Mesothelial cell of epicardium (in vitro differentiated cells): ENCODE data around the gene WNT7B. TPM values are rescaled to one million over a fixed set of nuclear protein-coding genes. Genes with fewer than 3 reads are reported as not detected.

Experiments used
- DNase-seq, 2 experiments: peaks; one replicate each; pipeline ENCODE4 v3.0.0; 2021; ENCODE audit warnings: low spot score in 2 of 2; ENCODE audit not compliant: unreplicated experiment in 2 of 2
- H3K27ac Mint-ChIP-seq: 2 replicates; pipeline ENCODE4 v1.8.0; 2021; ENCODE audit warnings: mixed read lengths
- H3K27me3 Mint-ChIP-seq: 2 replicates; pipeline ENCODE4 v1.8.0; 2021; ENCODE audit warnings: low read depth, mixed read lengths
- H3K36me3 Mint-ChIP-seq: 2 replicates; pipeline ENCODE4 v1.8.0; 2021; ENCODE audit warnings: mixed read lengths
- H3K4me1 Mint-ChIP-seq: 2 replicates; pipeline ENCODE4 v1.8.0; 2021; ENCODE audit warnings: mixed read lengths
- H3K4me3 Mint-ChIP-seq: 2 replicates; pipeline ENCODE4 v1.8.0; 2021; ENCODE audit warnings: mild to moderate bottlenecking, moderate library complexity, mixed read lengths
- H3K9me3 Mint-ChIP-seq: 2 replicates; pipeline ENCODE4 v1.8.0; 2021; ENCODE audit warnings: mixed read lengths
- CTCF ChIP-seq: fragments of 200-600 bp; sonication (generic); IDR thresholded peaks from one replicate; pipeline ENCODE4 v1.5.0; 2021; ENCODE audit warnings: antibody characterized with exemption; ENCODE audit not compliant: unreplicated experiment
- total RNA-seq: library from RNA; stranded (reverse); gene quantifications from 3 replicates; pipeline ENCODE4 v1.2.1, GENCODE V29; 2021

Gene WNT7B
- total RNA-seq, 1 donor from 2014 or later = 12.0 TPM

- H3K27ac Mint-ChIP-seq = no peak overlapping the region
- H3K36me3 Mint-ChIP-seq = no peaks in the 10 kb centered on the region
- H3K4me3 Mint-ChIP-seq = no peak overlapping the region
- DNase-seq = no peak
- no peaks in the 10 kb centered on the region for H3K27me3 Mint-ChIP-seq
- no peaks in the 10 kb centered on the region for H3K4me1 Mint-ChIP-seq
- peaks cover 3% of the 10 kb centered on the region for H3K9me3 Mint-ChIP-seq
- no peak for TF ChIP-seq CTCF
These were observed 10.3 kb upstream of the WNT7B start for GRCh38 chr22:45987136-45987861.

- TF ChIP-seq CTCF = no peak
- Mint-ChIP-seq H3K4me3 (no peak overlapping the region), H3K27ac (no peak overlapping the region), H3K27me3 (no peaks in the 10 kb centered on the region), H3K9me3 (peaks cover 3% of the 10 kb centered on the region), H3K36me3 (no peaks in the 10 kb centered on the region), H3K4me1 (no peaks in the 10 kb centered on the region)
- no peak for DNase-seq
These were observed 7.5 kb upstream of the WNT7B start for GRCh38 chr22:45984316-45984916.

GRCh38 chr22:45983797-45984196, 6.8 kb upstream of the WNT7B start:
- Mint-ChIP-seq H3K36me3 (no peaks in the 10 kb centered on the region), H3K27me3 (no peaks in the 10 kb centered on the region), H3K9me3 (peaks cover 3% of the 10 kb centered on the region), H3K4me1 (no peaks in the 10 kb centered on the region), H3K4me3 (no peak overlapping the region), H3K27ac (no peak overlapping the region)
- TF ChIP-seq CTCF = no peak
- no peak for DNase-seq

GRCh38 chr22:45980761-45981160, 3.8 kb upstream of the WNT7B start:
- H3K27ac Mint-ChIP-seq = no peak overlapping the region
- H3K4me3 Mint-ChIP-seq = no peak overlapping the region
- DNase-seq = no peak
- H3K27me3 Mint-ChIP-seq = peaks cover 13% of the 10 kb centered on the region
- no peak for TF ChIP-seq CTCF
- no peaks in the 10 kb centered on the region for H3K36me3 Mint-ChIP-seq
- H3K4me1 Mint-ChIP-seq = peaks cover 9% of the 10 kb centered on the region
- H3K9me3 Mint-ChIP-seq = peaks cover 3% of the 10 kb centered on the region

GRCh38 chr22:45980268-45980570, 3.3 kb upstream of the WNT7B start:
- H3K27me3 Mint-ChIP-seq = peaks cover 15% of the 10 kb centered on the region
- no peak for DNase-seq
- peaks cover 1% of the 10 kb centered on the region for H3K9me3 Mint-ChIP-seq
- no peak for TF ChIP-seq CTCF
- no peak overlapping the region for H3K4me3 Mint-ChIP-seq
- no peak overlapping the region for H3K27ac Mint-ChIP-seq
- H3K4me1 Mint-ChIP-seq = peaks cover 11% of the 10 kb centered on the region
- no peaks in the 10 kb centered on the region for H3K36me3 Mint-ChIP-seq
